HL-60 (cell line): Measurements from ENCODE around the gene MYL7.

Source experiments
- DNase-seq, 2 experiments: peaks; one replicate each; pipeline ENCODE4 v3.0.0-alpha.2; 2010 to 2020; ENCODE audit warnings: low read depth in 1 of 2, low spot score in 1 of 2
- H3K27ac ChIP-seq: fragments of 250-450 bp; sonication (Bioruptor Pico); replicated peaks from 2 replicates; pipeline ENCODE4 v1.5.1; 2020; ENCODE audit warnings: mild to moderate bottlenecking, moderate library complexity
- H3K27me3 ChIP-seq: fragments of 250-450 bp; sonication (Bioruptor Pico); 2 replicates; pipeline ENCODE4 v1.5.1; 2021; ENCODE audit warnings: mild to moderate bottlenecking, moderate library complexity; ENCODE audit not compliant: insufficient read depth, poor library complexity, severe bottlenecking
- H3K4me3 ChIP-seq: replicated peaks from 2 replicates; pipeline ENCODE4 v1.5.1; 2011; ENCODE audit warnings: mild to moderate bottlenecking, control low read depth, low read length; ENCODE audit not compliant: insufficient read depth
- CTCF ChIP-seq: IDR thresholded peaks from one replicate; pipeline ENCODE4 v1.5.1; 2011; ENCODE audit warnings: low read length, control low read depth, inconsistent platforms; ENCODE audit not compliant: insufficient read depth
- GABPA ChIP-seq: IDR thresholded peaks from 2 replicates; pipeline ENCODE4 v1.6.1; 2012; ENCODE audit warnings: low read depth
- POLR2AphosphoS5 ChIP-seq: IDR thresholded peaks from 2 replicates; pipeline ENCODE4 v1.6.1; 2012; ENCODE audit warnings: low read depth
- REST ChIP-seq: IDR thresholded peaks from 2 replicates; pipeline ENCODE4 v1.6.1; 2012; ENCODE audit warnings: low read depth; ENCODE audit not compliant: insufficient replicate concordance
- SPI1 ChIP-seq: IDR thresholded peaks from 2 replicates; pipeline ENCODE4 v1.6.1; 2012; ENCODE audit warnings: low read depth, mild to moderate bottlenecking, borderline replicate concordance

MYL7 gene

GRCh38 chr7:44116087-44116788, 24.9 kb downstream of the MYL7 start:
- DNase-seq = no peak
- TF ChIP-seq REST = no peak
- no peak; the same call in 1 of the 2 replicates for TF ChIP-seq POLR2AphosphoS5
- no peak for TF ChIP-seq GABPA
- no peak for TF ChIP-seq SPI1
- no peak for TF ChIP-seq CTCF
- H3K27ac ChIP-seq = no peak overlapping the region

GRCh38 chr7:44114586-44115310, 26.4 kb downstream of the MYL7 start:
- H3K4me3 ChIP-seq = no peak overlapping the region
- DNase-seq = no peak
- TF ChIP-seq SPI1 (no peak), POLR2AphosphoS5 (no peak), GABPA (no peak), REST (no peak), CTCF (no peak)
- no peaks in the 10 kb centered on the region for H3K27me3 ChIP-seq
- H3K27ac ChIP-seq = no peak overlapping the region

More at GRCh38 chr7:44116087-44116788, 24.9 kb downstream of the MYL7 start:
- Histone ChIP-seq H3K27me3 (no peaks in the 10 kb centered on the region), H3K4me3 (no peak overlapping the region)

GRCh38 chr7:44113764-44114354, 27.3 kb downstream of the MYL7 start:
- H3K27me3 ChIP-seq = no peaks in the 10 kb centered on the region
- no peak overlapping the region for H3K4me3 ChIP-seq
- no peak for DNase-seq
- H3K27ac ChIP-seq = no peak overlapping the region
- no peak for TF ChIP-seq SPI1
- TF ChIP-seq CTCF = no peak
- peak; percentile 36; the same call in 1 of the 2 replicates for TF ChIP-seq POLR2AphosphoS5
